Posterior vena cava (tissue), 2 donors: ENCODE data around the gene ZBTB40. TPM values are rescaled to one million over a fixed set of nuclear protein-coding genes. Genes with fewer than 3 reads are reported as not detected.

Source experiments
- DNase-seq: peaks from one replicate; pipeline ENCODE4 v3.0.0-alpha.2; 2020; ENCODE audit warnings: low spot score
- intact Hi-C, 2 donors: fragments of 100-400 bp; cut with DNase I; formaldehyde crosslinking; loops; one replicate each; pipeline versions ENCODE4 v1.14.1 to v1.14.2; 2022 to 2023
- total RNA-seq, 2 donors: library from RNA; stranded (reverse); fragmentation: NEBNext Ultra II Directional; extraction: Animal tissue kit (Norgen Biotek cat#: 25700); gene quantifications; one replicate each; pipeline ENCODE4 v1.2.1, GENCODE V29; 2021
- donor health status: DM: yes; HTN: yes; CAD: no.
- donor health status: DM: yes; HTN: yes; CAD: no.

ZBTB40 gene
- total RNA-seq, 2 donors from 2014 or later: 14.9 to 17.2 TPM

- no peak for DNase-seq
- intact Hi-C loops: loop anchor here in 1 of 2 donors (10.0 kb wide), 1 partner anchor 97 kb away; the partner anchor contains the start of gene C1QA
Measured at GRCh38 chr1:22537441-22538139, 85.9 kb downstream of the ZBTB40 start.

GRCh38 chr1:22539510-22540118, 88.0 kb downstream of the ZBTB40 start:
- no peak for DNase-seq
- intact Hi-C loops: loop anchor here in 1 of 2 donors (10.0 kb wide), 1 partner anchor 95 kb away; the partner anchor contains the start of gene C1QA

DNA sequence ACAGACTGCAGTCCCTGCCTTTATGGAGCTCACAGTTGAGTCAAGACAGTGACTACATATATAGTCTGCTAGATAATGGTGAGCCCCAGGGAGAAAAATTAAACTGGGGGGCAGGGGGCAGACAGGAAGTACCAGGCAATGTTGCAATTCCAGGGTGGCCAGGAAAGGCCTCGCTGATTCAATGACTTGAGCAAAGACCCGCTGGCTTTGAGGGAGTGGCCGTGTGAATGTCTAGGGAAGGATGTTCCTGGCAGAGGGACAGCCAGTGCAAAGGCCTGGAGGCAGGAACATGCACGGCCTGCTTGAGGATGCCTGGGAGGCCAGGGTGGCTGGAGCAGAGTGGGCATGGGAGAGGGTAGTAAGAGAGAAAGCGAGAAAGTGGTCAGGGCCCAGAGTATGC, 88.7 kb downstream of the ZBTB40 start:
- no peak for DNase-seq
- intact Hi-C loops: no loop called here

GRCh38 chr1:22542886-22543285, 91.2 kb downstream of the ZBTB40 start:
- DNase-seq: no peak
- intact Hi-C loops: no loop called here

DNA sequence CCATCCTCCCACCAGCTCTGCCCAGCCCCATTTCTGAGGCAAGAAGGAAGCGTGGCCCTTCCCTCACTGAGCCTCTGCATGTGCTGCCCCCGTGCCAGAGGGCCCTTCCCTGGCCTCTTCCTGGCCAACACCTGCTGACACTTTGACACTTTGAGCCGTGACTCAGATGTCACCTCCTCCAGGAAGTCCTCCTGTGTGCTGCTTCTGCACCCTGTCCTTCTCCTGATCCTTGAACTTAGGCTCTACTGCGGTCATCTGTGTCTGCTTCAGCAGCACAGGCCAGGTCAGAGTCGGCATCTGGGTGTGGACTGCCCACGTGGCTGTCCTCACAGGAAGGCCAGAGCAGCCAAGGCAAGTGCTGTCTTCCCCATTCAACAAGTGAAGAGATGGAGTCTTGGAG, 92.0 kb downstream of the ZBTB40 start:
- no peak for DNase-seq
- intact Hi-C loops: no loop called here

DNA sequence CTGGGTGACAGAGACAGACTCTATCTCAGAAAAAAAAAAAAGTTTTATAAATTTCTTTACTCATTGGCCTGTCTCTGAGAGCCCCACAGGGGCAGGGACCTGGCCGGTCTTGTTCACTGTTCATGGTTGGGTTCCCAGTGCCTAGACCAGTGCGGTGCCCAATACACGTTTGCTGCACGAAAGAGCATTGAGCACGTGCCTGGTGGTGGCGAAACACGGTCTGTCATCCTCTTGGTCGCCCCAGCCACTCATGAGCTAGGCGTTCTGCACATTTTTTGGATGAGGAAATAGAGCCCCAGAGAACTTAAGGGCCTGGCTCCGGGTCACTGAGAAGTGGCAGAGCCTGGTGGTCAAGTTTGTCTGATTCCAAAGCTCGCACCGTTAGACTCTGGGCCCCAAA, 93.0 kb downstream of the ZBTB40 start:
- DNase-seq: no peak
- intact Hi-C loops: no loop called here

- DNase-seq: no peak
- intact Hi-C loops: no loop called here
Measured at GRCh38 chr1:22545141-22545540, 93.5 kb downstream of the ZBTB40 start.

- no peak for DNase-seq
- intact Hi-C loops: no loop called here
Measured at GRCh38 chr1:22547186-22547817, 95.7 kb downstream of the ZBTB40 start.

- intact Hi-C loops: loop anchor here in 1 of 2 donors (1.0 kb wide), 1 partner anchor 45 kb away; no protein-coding TSS in a partner anchor
- DNase-seq: no peak
Measured at GRCh38 chr1:22547818-22548462, 96.3 kb downstream of the ZBTB40 start.

- no peak for DNase-seq
- intact Hi-C loops: no loop called here
Measured at GRCh38 chr1:22550021-22550420, 98.4 kb downstream of the ZBTB40 start.

DNA sequence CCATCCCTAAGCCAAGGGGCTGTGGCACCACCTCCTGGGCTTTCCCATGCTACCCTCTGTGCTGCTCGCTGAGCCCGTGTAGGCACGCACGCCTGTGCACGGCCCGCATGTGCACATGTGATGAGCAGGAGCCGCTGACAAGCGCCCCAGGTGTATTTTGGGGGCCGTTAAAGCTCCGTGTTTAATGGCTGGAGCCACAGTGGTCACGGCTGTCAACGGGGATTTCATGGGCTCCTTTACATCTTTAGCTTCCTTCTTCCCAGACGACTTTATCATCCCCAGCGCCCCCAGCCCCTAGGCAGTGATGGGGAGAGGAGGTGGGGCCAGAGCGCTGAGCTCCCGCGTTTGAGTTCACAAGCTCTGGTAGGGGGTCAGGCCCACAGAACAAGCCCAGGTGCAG, 99.9 kb downstream of the ZBTB40 start:
- no peak for DNase-seq
- intact Hi-C loops: no loop called here

GRCh38 chr1:22552021-22552420, 100.4 kb downstream of the ZBTB40 start:
- intact Hi-C loops: no loop called here
- no peak for DNase-seq

- intact Hi-C loops: no loop called here
- no peak for DNase-seq
Measured at GRCh38 chr1:22553104-22553880, 101.6 kb downstream of the ZBTB40 start.

- no peak for DNase-seq
- intact Hi-C loops: no loop called here
Measured at GRCh38 chr1:22553991-22554522, 102.4 kb downstream of the ZBTB40 start.

GRCh38 chr1:22555371-22555656, 103.7 kb downstream of the ZBTB40 start:
- no peak for DNase-seq
- intact Hi-C loops: no loop called here

- no peak for DNase-seq
- intact Hi-C loops: no loop called here
Measured at GRCh38 chr1:22556391-22557104, 104.9 kb downstream of the ZBTB40 start.

DNA sequence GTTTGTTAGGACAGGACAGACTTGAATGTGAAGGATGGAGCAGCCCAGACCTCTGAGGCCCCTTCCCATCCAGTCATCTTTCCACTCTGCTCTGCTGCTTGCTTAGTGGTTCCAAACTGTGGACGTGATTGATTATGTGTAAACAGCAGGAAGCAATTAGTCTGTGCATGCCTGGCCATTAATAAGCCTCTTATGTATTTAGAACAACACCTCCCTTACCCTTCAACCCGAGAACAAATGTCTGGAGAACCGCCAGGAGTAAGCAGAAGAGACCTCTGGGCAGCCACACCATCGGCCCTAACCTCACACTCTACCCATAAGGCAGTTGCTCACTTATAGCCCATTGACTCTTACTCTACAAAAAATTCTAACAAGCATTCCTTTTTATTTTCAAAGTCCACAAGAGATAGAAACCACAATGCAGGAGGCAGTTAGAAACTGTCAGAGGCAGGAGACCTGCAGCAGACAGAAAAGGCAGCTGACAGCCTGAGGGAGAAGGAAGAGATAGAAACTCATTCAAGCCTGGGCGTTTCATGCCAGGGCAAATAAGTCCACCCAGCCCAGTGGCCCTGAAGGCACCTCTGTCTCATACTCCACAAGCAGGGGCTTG, 105.8 kb downstream of the ZBTB40 start:
- DNase-seq: no peak
- intact Hi-C loops: no loop called here
